Spinal cord (tissue), 10 donors: ENCODE data around the gene TDRKH. TPM values are rescaled to one million over a fixed set of nuclear protein-coding genes. Genes with fewer than 3 reads are reported as not detected.

ENCODE experiments used
- DNase-seq, 6 donors: peaks; one replicate each; pipeline versions ENCODE4 v3.0.0 to v3.0.0-alpha.2; 2013 to 2015; ENCODE audit warnings: low spot score in 6 of 6, low read depth in 4 of 6
- H3K27ac ChIP-seq: one replicate; pipeline ENCODE4 v1.5.1; 2013; ENCODE audit warnings: low read depth, low read length, control low read depth
- H3K27me3 ChIP-seq: one replicate; pipeline ENCODE4 v1.6.1; 2013; ENCODE audit warnings: low read length; ENCODE audit not compliant: control insufficient read depth, insufficient read depth
- H3K36me3 ChIP-seq: one replicate; pipeline ENCODE4 v1.6.1; 2013; ENCODE audit warnings: low read length; ENCODE audit not compliant: control insufficient read depth, insufficient read depth
- H3K4me1 ChIP-seq: one replicate; pipeline ENCODE4 v1.6.1; 2013; ENCODE audit warnings: low read length; ENCODE audit not compliant: control insufficient read depth, insufficient read depth
- H3K4me3 ChIP-seq: one replicate; pipeline ENCODE4 v1.5.1; 2013; ENCODE audit warnings: low read depth, low read length, control low read depth
- H3K9me3 ChIP-seq: one replicate; pipeline ENCODE4 v1.6.1; 2013; ENCODE audit warnings: low read length; ENCODE audit not compliant: control insufficient read depth, insufficient read depth
- WGBS: methylation state at CpG from one replicate; pipeline ENCODE4 v1.1.5; 2013; ENCODE audit warnings: missing lambda C conversion rate; ENCODE audit not compliant: insufficient coverage; 5-methylcytosine and 5-hydroxymethylcytosine counted together
- polyA plus RNA-seq, 2 donors: library from polyadenylated mRNA; unstranded; fragments of 120-200 nt; gene quantifications; one replicate each; pipeline ENCODE4 v1.2.1, GENCODE V29; 2013; ENCODE audit not compliant: insufficient read length in 2 of 2
- total RNA-seq, 2 donors: library from RNA; depleted of rRNA in 1 of 2; stranded (reverse); fragments of 120-200 nt in 1 of 2; fragments of >200 nt in 1 of 2; gene quantifications; one replicate each; pipeline versions ENCODE4 v1.2.3 to v1.2.4, GENCODE V29; 2013 to 2014
- donor health status: healthy.

TDRKH gene
- total and polyA plus RNA-seq, 4 donors, result 11.3 to 20.8 (median 17.1) TPM

DNA sequence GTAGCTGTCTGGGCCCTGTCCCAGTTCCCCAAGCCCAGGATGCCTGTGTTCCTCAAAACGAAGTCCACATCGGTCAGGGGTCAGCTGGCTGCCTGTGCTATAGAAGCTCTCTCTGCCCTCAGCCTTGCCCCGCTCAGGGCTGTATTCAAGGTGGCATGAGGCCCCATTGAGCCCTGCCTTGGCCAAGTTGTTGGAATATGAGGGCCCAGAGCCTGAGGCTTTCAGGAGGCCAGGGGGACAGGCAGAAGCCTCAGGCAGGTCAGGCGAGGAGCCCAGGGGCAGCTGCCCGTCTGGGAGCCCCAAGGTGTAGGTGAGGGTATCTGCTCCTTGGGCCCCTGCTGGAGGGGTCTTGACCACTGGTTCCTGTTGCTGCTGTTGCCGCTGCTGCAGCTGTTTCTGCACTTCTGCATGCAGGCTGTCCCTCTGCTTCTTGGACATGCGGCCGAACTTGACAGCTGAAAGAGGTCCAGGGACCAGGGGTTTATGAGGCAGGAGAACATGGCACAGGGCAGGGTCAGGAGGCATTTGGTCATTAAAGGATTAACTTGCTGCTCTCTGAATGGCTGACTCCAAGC is 24.8 kb upstream of the TDRKH start:
- Histone ChIP-seq H3K9me3 (no peaks in the 10 kb centered on the region), H3K27me3 (no peaks in the 10 kb centered on the region), H3K36me3 (no peaks in the 10 kb centered on the region), H3K4me3 (no peak overlapping the region), H3K4me1 (peaks cover 7% of the 10 kb centered on the region), H3K27ac (no peak overlapping the region)
- WGBS, result 90% methylated on average over 8 of the region's 8 CpGs
- no peak for DNase-seq

DNA sequence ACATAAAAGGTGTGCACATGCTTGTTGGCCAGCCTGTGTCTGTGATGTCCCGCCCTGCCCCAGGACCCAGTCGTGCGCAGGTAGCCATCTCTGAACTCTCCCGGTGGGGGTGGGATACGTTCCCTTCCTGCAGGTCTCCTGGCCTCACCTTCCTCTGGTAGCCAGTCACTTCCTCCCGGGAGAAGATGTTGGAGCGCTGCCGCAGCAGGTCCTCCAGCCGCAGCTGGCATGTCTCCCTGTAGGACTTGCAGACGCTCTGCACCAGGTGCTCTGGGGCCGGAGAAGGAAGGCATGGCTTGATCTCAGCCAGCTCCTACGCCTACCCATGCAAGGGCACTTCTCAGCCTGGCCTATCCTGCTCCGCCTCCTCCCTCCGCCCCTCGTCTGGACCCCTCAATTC is 24.1 kb upstream of the TDRKH start:
- H3K27me3 ChIP-seq, result no peaks in the 10 kb centered on the region
- no peaks in the 10 kb centered on the region for H3K9me3 ChIP-seq
- no peak overlapping the region for H3K27ac ChIP-seq
- 80% methylated on average over 15 of the region's 15 CpGs for WGBS
- peaks cover 7% of the 10 kb centered on the region for H3K4me1 ChIP-seq
- no peaks in the 10 kb centered on the region for H3K36me3 ChIP-seq
- DNase-seq, result no peak
- no peak overlapping the region for H3K4me3 ChIP-seq

DNA sequence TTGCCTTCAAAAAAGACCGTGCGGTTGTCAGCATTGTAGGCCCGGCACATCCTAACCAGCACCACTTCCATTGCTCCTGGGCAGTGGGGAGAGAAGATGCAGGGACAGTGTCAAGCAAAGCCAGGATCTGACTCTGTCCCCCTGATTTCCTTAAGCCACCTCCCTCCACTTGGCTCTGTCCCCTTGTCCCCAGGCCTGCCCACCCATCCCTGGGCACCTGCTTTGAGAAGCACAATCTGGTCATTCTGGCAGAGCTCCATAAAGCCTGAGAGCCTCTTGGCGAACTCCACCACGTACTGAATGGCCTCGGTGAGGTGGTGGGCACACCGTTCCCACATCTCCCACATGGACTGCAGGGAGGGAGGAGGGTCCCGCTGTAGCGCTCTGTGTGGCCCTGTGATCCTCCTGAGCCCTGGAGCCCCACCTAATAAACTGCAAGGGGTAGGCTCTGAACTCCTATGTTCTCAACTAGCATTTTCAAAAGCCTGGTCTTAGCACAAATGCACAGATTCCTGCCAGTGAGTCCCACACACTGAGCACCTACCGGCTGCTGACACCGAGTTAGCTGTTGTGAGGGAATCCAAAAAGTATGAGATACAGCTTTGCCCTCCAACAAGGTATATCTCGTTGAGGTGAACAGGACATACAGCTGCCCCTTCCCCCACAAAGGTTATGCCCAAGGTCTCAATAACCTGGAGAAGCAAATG is 23.1 kb upstream of the TDRKH start:
- WGBS, result 80% methylated on average over 9 of the region's 12 CpGs
- peaks cover 7% of the 10 kb centered on the region for H3K4me1 ChIP-seq
- no peak overlapping the region for H3K27ac ChIP-seq
- no peaks in the 10 kb centered on the region for H3K36me3 ChIP-seq
- no peaks in the 10 kb centered on the region for H3K9me3 ChIP-seq
- no peak overlapping the region for H3K4me3 ChIP-seq
- H3K27me3 ChIP-seq, result no peaks in the 10 kb centered on the region
- DNase-seq, result no peak

DNA sequence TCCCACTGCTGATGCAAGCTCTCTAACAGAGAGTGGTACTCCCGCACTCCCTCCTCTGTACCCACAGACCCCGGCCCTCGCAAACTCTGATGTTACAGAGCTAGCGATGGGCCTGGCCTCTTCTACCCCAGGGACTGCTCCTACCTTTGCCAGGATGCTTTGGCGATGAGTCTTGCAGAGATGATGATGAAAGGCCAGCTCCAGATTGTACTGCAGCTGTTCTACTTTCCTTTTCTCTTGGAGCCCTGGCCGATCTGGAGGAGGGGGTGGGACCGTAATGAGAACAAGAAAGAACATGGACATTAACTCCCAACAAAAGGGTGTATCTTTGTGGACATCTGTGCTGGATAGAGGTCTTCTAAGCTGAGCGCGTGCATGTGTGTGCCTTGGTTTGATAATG is 20.9 kb upstream of the TDRKH start:
- WGBS, result 75% methylated on average over 4 of the region's 9 CpGs
- Histone ChIP-seq H3K36me3 (no peaks in the 10 kb centered on the region), H3K9me3 (no peaks in the 10 kb centered on the region), H3K27me3 (no peaks in the 10 kb centered on the region), H3K4me1 (peaks cover 7% of the 10 kb centered on the region), H3K27ac (no peak overlapping the region), H3K4me3 (no peak overlapping the region)
- DNase-seq, result no peak

DNA sequence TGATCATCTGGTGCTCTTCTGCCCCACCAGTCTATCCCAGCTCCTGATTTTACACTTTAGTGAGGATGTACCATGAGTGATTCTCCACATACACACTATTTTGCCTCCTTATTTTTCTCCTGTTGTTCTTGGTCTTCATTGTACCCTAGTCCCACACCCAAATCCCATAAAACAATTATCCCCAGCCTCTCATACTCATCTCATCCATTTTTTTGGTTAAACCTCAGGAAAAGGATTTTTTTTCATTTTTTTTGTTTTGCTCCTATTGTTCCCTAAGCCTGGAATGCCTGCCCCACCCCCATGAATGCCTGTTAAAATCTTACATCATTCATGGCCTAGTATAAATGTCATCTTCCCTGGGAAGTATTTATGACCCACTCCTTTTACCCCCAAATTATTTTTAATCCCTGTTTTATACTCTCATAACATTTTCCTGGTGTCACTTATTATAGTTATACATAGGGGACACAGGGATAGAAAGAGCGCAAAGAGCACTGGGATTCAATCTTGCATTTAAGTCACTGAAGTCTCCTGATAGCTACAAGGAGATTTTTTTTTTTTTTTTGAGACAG is 19.8 kb upstream of the TDRKH start:
- Histone ChIP-seq H3K9me3 (no peaks in the 10 kb centered on the region), H3K27me3 (no peaks in the 10 kb centered on the region), H3K27ac (no peak overlapping the region), H3K4me1 (peaks cover 12% of the 10 kb centered on the region), H3K4me3 (no peak overlapping the region), H3K36me3 (peaks cover 2% of the 10 kb centered on the region)
- no peak for DNase-seq
- no CpG with 5 or more reads among the region's 1 CpG for WGBS

DNA sequence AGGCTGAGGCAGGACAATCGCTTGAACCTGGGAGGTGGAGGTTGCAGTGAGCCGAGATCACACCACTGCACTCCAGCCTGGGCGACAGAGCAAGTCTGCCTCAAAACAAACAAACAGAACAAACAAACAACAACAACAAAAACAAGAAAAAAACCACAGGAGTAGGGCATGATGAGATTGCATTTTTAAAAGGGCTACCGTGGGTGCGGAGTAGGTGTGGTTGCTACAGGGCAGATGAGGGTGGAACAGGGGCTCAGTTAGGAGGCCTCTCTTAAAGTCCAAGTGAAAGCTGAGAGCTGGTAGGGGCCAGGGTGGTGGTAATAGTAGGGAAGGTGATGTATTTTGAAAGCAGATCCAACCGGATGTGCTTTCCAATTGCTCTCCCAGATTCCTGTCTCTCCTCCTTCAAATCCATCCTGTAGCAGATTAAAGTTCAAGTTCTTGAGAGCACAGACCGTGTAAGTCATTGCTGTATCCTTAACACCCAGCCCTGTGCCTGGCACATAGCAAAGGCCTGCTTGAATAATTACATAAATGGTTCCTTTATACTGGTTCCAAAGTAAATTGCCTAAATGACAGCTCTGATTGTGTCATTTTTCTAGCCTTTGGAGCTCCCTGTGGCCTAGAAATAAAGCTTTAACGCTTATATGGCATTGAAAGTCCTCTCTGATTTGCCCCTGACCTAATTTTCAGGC is 19.1 kb upstream of the TDRKH start:
- Histone ChIP-seq H3K4me1 (peaks cover 15% of the 10 kb centered on the region), H3K4me3 (no peak overlapping the region), H3K36me3 (peaks cover 2% of the 10 kb centered on the region), H3K27me3 (no peaks in the 10 kb centered on the region), H3K27ac (no peak overlapping the region), H3K9me3 (no peaks in the 10 kb centered on the region)
- 62% methylated on average over 5 of the region's 8 CpGs for whole genome bisulfite sequencing
- DNase-seq, result no peak

DNA sequence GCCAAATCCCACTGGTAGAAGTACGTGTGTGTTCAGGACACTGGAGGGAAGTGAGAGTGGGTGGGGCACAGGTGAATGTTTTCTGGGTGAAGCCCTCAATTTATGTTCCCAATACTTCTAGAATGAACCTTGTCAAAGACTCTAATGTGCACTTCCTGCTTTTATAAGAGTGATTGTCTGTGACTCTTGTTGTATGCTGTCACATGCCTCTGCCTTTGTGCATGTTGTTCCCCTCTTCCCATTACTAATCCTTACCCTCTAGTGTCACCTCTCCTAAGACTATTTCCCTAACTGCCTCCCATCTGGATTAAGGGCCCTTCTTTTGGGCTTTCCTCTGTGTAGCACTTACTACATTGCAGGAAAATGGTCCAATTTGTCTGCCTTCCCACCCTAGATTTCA is 17.5 kb upstream of the TDRKH start:
- Histone ChIP-seq H3K4me3 (no peak overlapping the region), H3K36me3 (peaks cover 2% of the 10 kb centered on the region), H3K9me3 (no peaks in the 10 kb centered on the region), H3K27ac (no peak overlapping the region), H3K27me3 (no peaks in the 10 kb centered on the region), H3K4me1 (peaks cover 15% of the 10 kb centered on the region)
- no CpG with 5 or more reads among the region's 1 CpG for WGBS
- no peak for DNase-seq

DNA sequence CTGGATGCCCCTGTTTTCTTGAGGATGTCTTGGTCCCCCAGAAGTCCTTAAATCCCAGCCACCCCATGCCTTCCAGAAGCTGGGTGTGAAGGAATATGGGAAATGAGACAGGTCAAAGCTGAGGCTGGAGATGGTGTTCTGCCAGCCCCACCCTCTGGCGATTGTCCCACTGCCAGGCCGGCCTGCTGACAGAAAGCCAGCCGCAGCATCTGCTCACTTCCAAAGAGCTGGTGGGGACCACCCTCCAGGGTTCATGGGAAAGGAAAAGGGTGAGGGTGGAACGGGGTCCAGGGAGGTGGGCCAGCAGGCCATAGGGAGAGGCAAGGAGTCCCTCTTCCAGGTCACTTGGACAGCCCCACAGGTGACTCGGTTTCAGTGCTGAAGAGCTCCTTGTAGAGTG is 16.8 kb upstream of the TDRKH start:
- no peak for DNase-seq
- Histone ChIP-seq H3K4me3 (no peak overlapping the region), H3K9me3 (no peaks in the 10 kb centered on the region), H3K36me3 (peaks cover 2% of the 10 kb centered on the region), H3K27ac (no peak overlapping the region), H3K4me1 (peaks cover 15% of the 10 kb centered on the region), H3K27me3 (no peaks in the 10 kb centered on the region)
- WGBS, result 82% methylated on average over 2 of the region's 5 CpGs

GRCh38 chr1:151806170-151806569 is 15.9 kb upstream of the TDRKH start:
- no peak overlapping the region for H3K27ac ChIP-seq
- peaks cover 14% of the 10 kb centered on the region for H3K4me1 ChIP-seq
- H3K9me3 ChIP-seq, result no peaks in the 10 kb centered on the region
- no peak overlapping the region for H3K4me3 ChIP-seq
- peaks cover 11% of the 10 kb centered on the region for H3K36me3 ChIP-seq
- no peak for DNase-seq
- H3K27me3 ChIP-seq, result no peaks in the 10 kb centered on the region
- WGBS, result 89% methylated on average over 5 of the region's 7 CpGs
